ENCODE data around the gene YIPF5.

The YIPF5 gene

DNA sequence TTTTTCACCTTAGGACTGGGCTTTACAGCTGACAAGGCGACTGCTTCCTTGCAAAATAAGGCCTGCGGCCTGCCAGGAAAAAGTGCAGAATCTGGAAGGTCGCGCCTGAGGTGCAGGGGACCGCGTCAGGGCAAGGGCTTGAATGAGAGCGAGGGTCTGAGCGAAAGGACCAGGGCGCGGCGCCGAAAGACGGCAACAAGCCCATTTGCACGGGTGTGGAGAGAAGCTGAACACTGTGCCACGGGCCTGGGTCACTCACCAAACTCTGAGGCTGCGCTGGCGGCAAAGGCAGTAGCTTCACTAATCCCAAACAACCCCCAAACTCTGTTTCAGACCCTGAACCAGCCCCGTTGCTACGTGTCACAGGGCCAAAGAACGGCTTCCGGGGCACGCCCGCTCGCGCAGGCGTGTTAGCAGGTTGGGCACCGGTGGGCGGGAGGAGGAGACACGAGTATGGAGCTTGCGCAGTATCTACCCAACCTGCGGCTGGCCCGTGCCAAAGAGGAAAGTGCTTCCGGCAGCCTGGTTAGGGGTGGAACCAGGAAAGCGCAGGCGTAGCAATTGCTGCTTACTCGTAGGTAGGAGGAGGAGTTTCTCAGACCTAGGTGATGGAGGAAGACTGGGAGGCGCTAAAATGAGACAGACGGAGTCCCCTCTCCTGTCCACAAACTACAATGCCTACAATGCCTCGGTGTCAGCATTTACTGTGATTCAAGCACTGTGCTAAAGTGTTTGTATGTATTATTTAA is at the start of gene YIPF5, which contains the start of gene KCTD16:
Gene YIPF5 (minus strand): TSS at position 384 of the 749 bp plus-strand sequence. CDS start 704 bp downstream, outside the sequence.
Gene KCTD16 (plus strand): TSS at position 598 of the 749 bp plus-strand sequence.
- peak; percentile 100 for FAIRE-seq

DNA sequence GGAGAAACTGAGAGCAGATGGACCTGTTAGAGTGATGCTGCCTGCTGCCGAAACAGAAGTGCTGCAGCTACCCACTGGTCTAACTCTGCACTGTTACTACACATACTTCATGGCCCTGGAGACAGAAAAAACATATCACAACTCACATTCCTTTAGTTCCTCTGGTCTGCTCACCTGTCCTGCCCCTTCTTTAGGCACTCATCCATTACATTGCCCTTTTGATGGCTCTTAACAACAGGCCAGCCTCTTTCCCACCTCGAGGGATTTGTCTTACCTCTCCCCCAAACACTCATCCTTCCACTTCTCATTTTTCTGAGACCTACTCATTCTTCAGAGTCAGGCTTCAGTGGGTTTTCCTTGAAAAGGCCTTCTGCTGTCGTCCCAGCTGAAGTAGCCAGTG is 49.4 kb upstream of the YIPF5 start:
- FAIRE-seq = no peak
- DNase-seq (ENCODE audit: extremely low spot score, insufficient read length, low read depth) = no peak

More for the DNA sequence above, at the start of gene YIPF5, which contains the start of gene KCTD16:
- peak; percentile 91 for DNase-seq (ENCODE audit: extremely low spot score, insufficient read length, low read depth)

DNA sequence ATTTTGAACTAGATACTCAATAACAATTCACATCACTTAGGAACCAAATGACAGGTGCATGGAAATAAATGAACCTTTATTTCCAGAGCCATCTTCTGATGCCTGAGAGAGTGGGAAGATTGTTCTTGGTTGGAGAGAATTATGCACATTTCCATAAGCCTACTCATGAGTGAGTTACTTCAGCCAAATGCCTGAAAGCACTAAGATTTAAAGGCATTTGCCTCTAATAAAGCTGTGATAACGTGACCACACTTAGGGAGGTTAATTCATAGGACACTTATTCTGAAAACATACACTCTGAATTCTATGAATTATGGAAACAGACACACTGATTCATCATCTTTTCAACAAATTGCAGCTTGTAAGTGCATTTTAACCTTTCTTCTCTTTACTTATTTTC is 40.2 kb upstream of the YIPF5 start:
- no peak for DNase-seq (ENCODE audit: extremely low spot score, insufficient read length, low read depth)
- FAIRE-seq = no peak

DNA sequence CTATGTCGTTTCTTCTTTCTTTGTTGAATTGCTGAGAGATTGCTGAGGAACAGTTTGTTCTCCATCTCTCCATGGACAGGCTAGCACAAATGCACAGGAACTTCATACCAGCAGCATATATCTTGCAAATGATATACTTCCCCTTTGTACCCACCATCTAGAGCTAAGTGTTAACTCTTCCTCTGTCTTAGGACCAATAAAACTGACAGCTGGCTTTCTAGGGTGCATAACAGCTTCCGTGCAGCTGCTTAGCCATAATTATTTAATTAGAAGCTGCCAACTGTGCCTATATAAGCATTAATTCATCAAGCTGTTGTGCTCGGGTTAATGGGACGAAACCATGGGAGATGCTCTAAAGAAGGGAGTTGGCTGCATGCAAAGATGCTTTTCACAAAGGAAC is 38.9 kb upstream of the YIPF5 start:
- DNase-seq (ENCODE audit: extremely low spot score, insufficient read length, low read depth) = no peak
- FAIRE-seq = no peak

DNA sequence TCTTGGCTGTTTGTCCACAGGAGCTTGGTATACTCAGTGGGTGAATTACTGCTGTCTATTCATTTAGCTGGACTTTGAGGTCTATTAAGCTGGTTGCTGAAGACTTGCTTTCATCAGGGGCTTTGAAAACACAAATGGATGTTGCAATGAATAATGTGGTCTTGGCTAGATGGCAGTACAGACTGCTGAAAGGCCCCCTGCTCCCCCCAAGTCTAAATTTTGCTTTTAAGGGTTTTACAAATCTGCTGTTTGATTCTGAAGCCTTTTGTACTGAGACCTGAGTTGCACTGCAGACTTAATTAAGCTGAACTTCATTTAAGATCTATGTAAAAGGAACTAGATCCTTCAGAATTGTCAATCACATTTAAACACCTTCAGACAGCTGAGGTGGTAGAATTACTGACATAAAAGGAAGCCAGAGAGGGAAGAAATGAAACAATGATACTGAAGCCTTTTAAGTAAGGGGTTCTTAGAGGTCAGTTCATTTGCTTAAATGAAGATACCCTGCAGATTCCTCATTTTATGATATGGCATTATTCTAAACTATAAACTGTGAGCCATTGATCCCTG is 37.5 kb upstream of the YIPF5 start:
- FAIRE-seq (no peak), DNase-seq (ENCODE audit: extremely low spot score, insufficient read length, low read depth) (no peak)

DNA sequence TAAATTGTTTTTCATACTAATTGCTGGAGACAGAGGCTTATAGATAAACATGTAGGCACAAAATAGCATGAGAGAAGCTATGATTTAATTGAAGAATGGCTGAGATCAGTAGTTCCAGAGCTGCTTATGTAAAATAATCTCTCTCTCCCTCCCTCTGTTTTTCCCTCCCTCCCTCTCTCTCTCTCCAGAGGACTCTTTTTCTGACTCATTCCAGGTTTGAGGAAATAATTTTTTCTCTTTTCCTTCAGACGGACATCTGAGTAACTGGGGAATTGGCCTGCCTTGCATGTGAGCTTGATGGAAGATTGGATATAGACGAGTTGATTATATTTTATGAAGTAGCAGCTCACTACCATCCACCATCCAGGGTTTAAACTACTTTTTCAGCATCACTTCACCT is 35.7 kb upstream of the YIPF5 start:
- no peak for FAIRE-seq
- DNase-seq (ENCODE audit: extremely low spot score, insufficient read length, low read depth) = no peak

DNA sequence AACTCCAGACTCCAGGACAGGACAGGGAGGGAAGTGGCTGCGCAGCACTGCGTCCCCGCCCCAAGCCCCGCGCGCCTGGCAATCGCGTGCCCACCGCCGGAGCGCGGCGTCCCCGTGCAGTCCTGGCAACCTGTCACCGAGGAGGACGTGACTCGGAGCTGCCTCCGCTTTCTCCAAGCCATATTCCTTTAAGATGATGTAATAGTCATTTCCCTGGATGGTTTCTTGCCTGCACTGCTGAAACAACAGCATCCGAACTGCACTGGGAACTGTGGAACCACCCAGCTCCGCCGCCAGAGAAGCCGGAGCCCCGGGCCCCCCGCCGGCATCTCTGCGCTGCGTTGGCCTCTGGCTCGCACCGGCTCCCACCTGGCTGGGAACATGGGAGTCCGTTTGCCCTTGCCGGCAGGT is 34.7 kb upstream of the YIPF5 start:
- DNase-seq (ENCODE audit: extremely low spot score, insufficient read length, low read depth) (no peak), FAIRE-seq (no peak)

DNA sequence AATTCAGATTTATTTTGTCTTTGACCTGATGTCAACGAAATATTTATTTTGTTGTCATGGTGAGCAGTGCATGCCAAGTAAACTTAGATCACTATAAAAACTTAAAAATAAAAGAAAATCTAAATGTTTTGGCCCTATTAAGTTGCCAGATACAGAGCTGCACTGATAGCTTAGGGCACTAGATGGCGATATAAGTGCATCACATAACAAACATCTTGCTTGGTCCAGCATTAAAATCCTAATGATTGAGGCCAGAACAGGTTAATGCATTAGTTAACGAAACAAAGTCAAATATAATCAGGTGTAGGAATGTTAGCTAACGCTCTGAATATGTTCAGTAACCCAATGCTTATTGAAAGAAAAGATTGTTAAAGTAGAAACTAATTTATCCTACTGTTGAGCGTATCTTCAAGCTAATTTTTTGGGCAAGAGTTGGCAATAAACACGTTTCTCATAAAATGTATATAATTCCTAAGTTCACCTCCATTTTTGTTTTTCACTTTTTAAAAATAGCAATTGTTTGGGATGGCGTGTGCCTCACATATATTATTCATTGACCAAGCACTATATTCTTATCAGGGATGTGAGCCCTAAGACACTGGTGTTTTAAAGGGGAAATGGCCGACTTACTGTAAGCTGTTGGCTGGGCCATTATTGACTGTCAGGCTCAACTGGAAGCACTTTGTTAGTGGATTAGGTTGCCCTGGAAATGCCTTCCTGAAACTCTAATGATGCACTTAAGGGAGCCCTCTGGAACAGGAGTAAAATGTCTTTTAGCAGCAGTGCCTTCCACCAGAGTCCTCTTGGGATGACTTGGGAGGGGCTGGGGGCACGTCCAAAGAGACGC is 33.5 kb upstream of the YIPF5 start:
- DNase-seq (ENCODE audit: extremely low spot score, insufficient read length, low read depth) (no peak), FAIRE-seq (peak; percentile 86)

DNA sequence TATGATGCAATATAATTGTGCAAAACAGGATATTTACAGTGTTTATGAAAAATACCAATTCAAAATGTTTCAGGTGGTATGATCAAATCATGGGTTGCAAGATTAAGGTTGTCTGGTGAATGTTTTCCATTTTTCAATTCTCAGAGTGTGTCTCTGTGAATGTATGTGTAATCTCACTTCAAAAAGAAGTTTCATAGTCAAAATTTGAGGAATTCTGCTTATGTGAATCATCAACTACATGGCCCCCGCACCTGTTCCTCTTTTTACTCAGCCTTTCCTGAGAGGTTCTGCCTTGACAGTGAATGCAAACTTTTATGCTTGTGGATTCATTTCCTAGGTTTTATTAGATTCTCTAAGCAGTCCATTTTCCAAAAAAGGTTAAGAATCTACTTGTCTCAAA is 32.3 kb upstream of the YIPF5 start:
- DNase-seq (ENCODE audit: extremely low spot score, insufficient read length, low read depth) = no peak
- FAIRE-seq = no peak

DNA sequence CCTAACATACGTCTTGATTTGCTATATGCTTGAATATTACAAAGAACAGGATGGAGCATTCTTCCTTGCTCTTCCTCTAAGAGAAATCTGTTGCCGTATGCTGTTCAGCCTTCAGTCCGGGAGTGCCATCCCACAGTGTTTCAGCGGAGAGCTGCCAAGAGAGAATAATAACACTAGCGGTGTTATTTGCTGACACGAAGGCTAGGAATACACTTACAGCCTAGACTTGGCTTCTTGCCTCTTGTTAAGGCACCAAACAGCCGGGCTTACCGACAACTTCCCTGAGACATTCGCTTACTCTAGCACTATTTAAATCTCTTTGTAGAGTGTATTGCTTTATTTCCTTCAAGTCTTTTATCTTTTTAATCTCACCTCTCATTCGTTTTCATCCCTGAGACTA is 31.6 kb upstream of the YIPF5 start:
- no peak for FAIRE-seq
- DNase-seq (ENCODE audit: extremely low spot score, insufficient read length, low read depth) = no peak

DNA sequence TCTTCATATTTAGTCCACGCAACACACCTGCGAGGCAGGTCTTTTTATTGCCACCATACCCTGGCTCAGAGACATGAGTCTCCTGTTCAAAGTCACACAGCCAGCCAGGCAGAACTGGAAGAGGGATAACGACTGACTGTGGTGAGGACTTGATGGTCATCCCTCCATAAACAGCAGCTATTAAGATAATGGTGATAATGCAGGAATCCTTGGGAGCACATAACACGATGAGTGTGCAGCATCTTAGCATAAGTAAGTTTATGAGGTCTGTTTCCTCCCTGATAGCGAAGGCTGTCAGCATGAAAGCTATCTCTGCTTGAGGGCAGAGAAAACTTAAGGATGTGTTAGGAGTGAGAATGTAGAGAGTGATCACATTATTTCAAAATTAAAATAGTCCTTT is 31.1 kb upstream of the YIPF5 start:
- DNase-seq (ENCODE audit: extremely low spot score, insufficient read length, low read depth) (no peak), FAIRE-seq (no peak)

DNA sequence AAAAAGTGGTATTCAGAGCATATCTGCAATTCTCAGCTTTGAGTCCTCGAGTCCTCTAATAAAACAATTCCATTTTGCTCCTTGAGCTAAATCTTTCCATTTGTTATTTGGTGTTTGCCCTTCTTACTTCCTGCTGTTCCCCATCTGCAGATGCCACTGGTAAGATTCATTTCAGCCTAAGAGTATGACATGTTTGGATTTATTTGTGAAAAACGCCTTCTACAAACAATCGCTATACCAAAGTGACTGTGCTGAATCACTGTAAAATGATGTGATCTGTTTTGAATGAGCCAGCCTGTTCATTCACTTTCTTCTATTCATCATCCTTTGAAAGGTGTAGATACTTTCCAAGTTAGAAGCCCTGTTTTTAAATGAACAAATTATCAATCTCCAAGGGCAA is 27.9 kb upstream of the YIPF5 start:
- FAIRE-seq (no peak), DNase-seq (ENCODE audit: extremely low spot score, insufficient read length, low read depth) (no peak)

DNA sequence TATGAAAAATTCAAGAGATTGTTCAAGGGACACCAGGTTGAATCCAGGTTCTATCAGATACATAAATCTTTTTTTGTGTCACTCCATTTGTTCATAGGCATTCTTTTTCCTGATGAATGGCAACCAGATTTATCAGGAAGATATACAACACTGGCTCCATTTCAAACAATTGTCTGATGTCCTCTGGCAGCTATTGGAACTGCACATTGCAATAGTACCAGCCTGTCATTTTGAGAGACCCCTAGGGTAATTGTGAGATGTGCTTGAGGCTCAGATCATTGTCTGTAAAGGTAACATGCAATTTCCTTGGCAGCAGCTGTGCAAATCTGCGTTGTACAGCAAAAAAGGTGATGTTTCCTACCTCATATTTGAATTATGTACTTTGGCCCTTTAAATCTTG is 26.2 kb upstream of the YIPF5 start:
- no peak for DNase-seq (ENCODE audit: extremely low spot score, insufficient read length, low read depth)
- FAIRE-seq = no peak

DNA sequence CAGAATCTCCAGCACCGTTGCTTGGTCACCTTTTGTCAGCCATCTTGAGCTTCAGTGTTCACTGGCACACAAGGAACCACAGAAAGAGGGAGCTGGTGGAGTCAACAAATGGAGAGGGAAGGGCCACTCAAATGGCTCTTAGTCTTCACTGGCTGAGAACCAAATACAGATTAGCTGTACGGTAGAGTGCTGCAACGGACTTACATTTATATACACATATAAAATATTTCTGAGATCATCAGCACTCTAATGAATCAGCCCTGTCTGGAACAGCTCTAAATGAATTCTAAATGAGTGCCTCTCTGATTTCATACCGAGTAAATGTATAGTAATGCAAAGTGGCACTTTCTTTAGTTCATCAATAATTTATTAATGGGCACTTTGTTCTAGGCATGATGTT is 25.0 kb upstream of the YIPF5 start:
- DNase-seq (ENCODE audit: extremely low spot score, insufficient read length, low read depth) = no peak
- FAIRE-seq = no peak

DNA sequence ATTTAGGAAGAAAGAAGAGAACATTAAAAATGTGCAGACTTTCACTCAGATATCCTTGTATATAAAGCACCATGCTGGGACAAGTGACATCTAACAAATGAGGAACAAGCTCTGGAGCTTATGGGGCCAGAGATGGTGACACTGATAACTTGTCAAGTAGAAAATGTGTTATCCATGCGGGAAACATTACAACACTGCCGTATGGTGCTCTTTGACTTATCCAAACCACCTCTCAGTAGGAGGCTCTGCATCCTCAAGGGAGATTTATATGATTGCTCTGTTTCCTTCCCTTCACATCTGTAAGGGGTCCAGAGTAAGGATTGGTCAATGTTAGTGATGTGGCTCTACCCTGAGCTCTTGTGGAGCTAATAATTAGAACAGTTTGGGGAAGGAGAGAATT is 23.7 kb upstream of the YIPF5 start:
- no peak for FAIRE-seq
- no peak for DNase-seq (ENCODE audit: extremely low spot score, insufficient read length, low read depth)

DNA sequence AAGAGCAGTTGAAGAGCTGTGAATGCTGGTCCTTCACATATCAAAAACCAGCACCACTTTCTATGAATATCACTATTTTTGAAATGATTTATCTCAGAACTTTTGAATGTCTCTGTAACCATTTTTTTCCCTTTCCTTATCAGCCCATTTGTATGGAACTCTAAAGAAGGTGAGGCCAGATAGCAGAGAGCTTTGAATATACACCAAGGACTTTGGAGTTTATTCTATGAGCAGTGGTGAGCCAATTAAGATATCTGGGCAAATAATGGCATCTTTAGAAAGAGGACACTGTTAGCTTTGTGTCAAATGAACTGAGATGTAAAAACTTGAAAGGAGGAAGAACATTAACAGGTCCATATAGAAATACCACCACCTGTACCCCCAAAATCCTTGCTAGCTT is 22.2 kb upstream of the YIPF5 start:
- FAIRE-seq = no peak
- DNase-seq (ENCODE audit: extremely low spot score, insufficient read length, low read depth) = no peak

DNA sequence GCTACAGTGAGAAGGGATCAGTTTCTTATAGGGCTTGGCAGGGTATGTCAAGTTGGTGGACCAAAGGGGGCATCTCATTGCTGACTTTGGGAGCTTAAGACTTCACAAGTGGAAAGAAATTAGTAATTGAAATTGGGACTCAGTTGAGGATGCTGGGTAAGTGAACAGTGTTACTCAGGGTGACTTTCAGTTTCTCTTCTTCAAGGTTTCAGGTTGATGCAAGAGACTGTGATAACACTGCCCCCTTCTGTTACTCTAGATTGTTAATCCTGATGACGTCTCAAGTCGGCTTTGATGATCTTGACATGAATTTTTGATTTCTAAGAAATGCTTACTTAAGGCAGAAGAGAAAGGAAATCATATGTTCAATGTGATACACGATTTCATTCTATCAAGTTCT is 21.5 kb upstream of the YIPF5 start:
- FAIRE-seq (peak; percentile 98), DNase-seq (ENCODE audit: extremely low spot score, insufficient read length, low read depth) (peak; percentile 39)

DNA sequence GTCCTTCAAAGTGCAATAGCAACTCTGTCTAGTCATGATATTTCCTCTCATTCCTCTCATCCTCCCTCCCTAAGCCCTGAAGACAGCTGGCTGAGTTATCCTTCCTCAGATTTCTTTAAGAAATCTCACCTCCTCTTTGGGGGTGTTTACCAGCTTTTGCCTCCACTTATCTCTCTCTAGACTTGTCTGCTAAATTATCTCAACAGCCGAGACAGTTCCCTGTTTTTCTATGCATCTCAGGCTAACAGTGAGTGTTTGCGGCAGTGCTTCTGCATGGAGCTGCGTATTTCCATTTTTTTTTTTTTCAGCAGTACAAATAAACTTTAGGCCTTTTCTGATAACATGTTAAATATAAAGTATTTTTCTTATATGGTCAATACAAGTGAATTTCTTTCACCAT is 21.1 kb upstream of the YIPF5 start:
- FAIRE-seq (no peak), DNase-seq (ENCODE audit: extremely low spot score, insufficient read length, low read depth) (no peak)

DNA sequence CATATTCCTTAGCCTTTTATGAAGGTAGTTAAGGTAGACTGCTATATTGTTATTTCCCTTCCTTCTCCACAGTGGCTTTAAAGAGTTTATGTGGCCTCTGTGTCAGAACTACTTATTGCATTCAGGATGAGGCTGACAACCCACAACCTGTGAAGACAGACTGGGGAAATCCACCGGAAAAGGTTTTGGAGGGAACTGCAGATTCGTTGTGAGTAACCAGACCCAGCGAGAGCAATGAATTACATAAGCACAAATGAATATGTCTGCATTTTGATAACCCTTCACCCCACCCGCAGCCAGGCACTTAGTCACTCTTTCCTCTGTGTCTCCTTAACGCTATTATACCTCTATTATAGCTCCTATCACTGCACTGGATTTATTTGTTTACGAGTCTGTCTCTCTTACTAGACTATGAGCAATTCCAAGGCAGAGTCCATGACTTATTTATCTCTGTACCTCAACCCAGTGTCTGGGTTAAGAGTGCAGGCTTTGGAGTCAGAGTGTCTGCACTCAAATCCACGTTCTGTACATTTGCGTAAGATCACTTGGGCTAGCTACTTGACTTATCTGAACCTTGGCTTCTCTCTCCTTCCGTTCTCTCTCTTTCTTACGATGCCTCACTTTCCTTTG is 19.5 kb upstream of the YIPF5 start:
- DNase-seq (ENCODE audit: extremely low spot score, insufficient read length, low read depth) (no peak), FAIRE-seq (peak; percentile 81)

DNA sequence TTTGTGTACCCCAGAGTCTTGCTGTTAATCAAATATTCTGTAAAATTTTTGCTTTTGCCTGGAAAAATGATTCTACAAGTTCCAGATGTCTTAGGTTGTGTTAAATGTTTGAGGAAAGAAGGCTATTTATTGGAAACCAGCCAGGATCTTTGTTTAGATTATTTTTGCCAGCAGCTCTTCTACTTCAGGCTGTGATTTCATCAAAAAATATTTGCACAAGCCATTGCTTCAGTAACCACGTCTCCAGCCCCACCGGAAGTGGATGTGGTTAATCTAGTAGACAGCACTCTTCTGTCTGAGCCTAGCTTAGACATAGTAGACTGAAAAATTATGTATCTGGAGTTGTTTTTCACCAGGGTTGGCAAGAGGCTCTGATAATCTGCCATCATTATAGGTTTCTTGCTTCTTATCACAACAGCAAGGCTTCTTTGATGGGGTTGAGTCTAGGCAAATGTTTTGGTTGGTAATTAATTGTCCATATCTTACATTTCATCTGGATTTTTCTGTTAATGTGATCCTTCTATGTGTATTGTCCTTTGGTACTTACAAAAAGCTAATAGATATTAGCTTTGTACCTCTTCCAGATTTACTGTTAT is 17.3 kb upstream of the YIPF5 start:
- DNase-seq (ENCODE audit: extremely low spot score, insufficient read length, low read depth) = no peak
- FAIRE-seq = peak; percentile 93

Measured in GM18507 (cell line).